ENCODE results near the gene TMEM167B.
A peak's percentile ranks its signal among the peaks of the same experiment; 100 is the strongest.

TMEM167B gene

DNA sequence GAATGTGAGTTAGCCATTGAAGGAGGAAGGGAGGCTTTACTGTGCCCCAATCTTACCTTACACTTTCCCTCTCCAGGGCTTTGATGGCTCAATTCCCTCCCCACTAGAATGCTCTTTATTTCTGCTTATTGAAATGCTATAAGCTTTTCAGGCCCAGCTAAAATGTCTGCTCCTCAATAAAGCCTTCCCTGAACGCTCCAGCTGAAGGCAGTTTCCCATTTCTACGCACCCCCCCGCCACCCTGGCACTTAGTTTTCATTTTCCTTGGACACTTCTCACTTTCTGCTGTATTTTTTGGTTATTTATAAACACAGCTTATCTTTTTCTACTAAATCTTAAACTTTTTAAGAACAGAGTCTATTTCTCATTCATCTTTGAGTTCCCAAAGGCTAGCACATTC lies 7.1 kb upstream of the TMEM167B start:
- DNase-seq = no peak

DNA sequence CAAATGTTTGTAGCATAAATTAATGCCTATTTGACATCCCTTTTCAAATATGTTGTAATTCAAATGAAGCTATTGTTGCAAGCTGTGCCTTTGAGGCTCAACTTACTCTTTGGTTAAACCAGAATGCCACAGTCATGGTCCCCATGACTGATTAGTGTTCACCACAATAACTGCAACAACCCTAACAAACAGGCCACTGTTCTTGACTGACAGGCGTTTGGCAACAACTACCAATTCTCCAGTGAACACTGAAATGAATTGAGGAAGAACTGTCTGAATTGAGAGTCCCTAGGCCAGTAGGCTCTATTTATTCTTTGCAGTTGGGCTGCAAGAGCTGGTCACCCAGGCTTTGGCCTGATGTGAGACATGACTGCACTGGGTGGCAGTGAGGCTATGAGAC lies 6.6 kb upstream of the TMEM167B start:
- no peak for DNase-seq

DNA sequence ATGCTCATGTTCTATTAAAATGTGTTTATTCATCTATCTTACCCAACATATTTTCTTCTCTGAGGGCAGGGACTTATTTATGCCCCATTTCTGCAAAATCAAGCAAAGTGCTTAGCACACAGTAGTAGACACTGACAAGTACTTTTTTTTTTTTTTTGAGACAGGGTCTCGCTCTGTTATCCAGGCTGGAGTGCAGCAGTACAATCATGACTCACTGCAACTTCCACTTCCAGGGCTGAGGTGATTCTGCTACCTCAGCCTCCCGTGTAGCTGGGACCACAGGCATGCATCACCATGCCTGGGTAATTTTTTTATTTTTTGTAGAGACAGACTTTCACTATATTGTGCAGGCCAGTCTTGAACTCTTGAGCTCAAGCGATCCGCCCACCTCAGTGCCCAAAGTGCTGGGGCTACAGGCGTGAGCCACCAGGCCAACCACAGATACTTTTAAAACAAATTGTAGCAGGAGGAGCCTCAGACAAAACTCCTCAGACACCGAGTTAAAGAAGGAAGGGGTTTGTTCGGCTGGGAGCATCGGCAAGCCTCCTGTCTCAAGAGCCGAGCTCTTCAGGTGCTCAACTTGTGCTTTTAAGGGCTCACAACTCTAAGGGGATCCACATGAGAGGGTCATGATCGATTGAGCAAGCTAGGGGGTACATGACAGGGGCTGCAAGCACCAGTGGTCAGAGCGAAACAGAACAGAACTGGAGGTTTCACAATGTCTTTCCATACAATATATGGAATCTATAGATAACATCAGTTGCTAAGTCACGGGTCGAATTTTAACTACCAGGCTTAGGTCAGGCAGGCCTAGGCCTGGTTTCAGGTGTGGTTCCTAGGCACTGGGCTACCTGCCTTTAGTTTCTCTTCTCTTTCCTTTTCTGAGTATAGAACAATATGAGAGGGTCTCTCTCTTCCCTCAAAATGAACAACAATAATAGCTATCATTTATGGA lies 5.7 kb upstream of the TMEM167B start:
- no peak for DNase-seq

DNA sequence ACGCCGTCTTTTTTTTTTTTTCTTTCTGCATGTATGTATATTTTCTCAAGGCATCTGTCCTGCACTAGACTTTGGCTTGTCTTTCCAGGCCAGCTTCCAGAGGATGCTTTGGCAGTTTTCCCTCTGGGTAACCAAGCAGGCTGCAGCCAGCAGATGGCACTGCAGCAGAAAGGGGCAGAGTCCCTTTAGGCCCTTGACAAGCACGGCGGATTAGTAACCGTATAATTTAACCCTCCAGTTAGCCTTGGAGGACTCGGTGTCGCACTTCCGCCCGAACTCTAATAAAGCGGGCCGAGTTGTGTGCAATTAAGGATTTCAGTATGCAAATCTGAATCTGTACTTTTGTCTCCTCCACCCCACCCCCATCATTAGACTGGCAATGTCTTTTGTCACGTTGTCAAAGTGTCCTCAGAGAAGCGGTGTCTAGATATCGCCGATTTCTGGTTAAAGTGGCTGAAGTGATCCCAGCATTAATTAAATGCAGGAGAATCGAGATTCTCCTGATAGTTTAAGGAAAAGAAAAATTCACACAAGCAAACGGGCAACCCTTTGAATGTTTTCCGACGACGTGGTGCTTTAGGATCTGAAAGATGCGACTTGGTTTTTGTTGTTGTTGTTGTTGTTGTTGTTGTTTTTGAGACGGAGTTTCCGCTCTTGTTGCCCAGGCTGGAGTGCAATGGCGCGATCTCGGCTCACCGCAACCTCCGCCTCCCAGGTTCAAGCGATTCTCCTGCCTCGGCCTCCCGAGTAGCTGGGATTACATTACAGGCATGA lies 1.1 kb upstream of the TMEM167B start:
- DNase-seq = peak; percentile 34

DNA sequence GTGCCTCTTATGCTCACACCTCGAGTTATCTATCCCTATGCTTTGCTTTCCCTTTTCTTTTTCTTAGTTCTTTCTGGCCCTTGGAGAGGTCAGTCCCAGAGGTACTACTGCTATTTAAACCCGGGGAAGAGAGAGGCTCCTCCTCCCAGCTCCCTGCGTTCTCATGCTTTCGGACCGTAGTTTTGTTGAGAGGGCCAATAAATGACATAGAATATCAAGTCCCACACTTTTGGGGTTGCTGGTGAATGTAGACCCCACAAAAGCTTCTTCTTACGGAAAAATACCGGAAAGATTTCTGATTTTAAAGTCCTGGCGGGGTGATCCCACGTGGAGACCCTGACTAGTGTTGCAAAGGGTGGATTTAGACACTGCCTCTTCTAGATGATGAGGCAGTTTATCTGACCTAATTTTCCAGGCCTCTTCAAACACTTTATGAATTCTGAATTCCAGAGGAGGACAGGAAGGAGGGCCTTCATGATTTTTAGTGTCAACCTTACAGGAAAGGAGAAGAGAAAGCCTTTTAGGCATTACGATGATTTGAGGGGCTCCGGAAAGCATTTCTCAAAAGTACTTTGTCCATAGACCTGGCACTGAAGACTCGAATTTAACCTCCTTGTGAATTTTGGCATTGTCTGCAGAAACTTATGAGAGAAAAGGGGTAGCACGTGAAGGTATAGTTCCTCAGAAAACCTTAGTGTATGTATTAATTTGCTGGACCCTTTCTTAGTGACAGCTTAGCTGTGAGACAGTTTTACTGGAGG lies 694 bp downstream of the TMEM167B start:
- DNase-seq = no peak

DNA sequence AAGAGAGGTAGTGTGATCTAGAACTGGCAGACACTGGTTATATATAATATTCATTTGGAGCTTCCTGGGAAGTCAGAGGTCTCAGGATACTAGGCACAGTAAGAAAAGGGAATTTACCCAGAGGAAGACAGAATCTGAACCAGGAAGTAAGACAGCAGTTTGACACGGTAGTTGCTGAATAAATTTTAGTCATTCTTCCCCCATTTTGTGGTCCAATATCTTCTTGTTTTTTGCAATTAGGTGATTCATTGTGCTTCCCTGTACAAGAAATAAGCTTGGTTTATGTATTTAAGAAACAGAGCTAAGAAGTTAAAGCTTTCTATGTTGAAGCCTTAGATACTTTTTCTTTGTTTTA lies 1.3 kb downstream of the TMEM167B start:
- DNase-seq = no peak

DNA sequence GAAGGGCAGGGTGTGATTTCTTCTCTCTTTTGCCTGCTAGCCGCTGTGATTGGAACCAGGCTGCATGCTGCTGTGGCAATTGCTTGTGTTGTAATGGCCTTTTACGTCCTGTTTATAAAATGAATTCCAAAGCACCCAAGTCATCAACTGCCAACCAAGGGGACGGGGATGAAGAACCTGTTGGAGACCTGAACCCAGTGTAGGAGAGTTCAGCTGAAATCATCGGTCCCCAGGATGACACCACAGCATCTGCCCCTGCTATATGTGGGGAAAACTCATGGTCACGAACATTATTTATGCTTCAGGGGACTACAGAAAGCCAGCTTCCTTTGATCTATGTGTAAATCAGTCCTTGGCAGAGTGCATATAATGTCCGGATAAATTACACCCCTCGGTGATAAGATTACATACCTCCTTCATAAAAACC lies 3.8 kb downstream of the TMEM167B start:
- no peak for DNase-seq

DNA sequence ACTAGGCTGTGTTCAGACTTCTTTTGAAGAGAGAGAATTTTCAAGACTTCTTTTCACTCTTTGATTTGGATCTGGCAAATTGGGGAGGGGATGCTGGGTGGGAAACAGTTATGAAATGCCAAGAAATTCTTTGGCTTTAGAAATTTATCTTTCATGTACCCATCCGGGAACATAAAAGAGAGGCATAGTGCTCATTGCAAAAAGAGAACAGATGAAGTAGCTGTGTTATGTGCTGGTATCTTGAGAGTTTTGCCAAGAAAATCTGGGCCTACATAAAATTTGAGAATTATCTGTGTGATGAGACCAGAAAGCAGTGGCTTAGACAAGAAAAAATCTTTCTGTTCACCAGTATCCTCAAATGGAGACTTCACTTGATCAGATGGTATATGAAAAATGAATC lies 4.3 kb downstream of the TMEM167B start:
- no peak for DNase-seq

DNA sequence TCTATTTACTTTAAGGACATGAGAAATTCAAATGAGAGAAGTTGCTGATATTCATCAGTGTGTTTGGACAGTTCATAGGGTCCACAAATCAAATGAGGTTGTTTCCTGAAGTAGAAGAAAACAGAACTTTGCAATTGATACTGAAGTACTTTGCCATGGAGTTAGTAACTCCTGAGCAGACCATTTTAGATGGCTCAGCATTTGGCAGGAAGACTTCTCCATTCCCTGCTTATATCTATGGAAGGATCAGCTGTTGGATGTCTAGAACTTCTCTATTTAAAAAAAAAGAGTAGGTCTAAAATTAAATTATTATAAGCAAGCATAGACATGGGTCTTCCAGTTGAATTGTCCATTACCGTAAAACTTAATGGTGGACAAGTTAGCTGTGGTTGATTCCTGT lies 5.1 kb downstream of the TMEM167B start:
- no peak for DNase-seq

DNA sequence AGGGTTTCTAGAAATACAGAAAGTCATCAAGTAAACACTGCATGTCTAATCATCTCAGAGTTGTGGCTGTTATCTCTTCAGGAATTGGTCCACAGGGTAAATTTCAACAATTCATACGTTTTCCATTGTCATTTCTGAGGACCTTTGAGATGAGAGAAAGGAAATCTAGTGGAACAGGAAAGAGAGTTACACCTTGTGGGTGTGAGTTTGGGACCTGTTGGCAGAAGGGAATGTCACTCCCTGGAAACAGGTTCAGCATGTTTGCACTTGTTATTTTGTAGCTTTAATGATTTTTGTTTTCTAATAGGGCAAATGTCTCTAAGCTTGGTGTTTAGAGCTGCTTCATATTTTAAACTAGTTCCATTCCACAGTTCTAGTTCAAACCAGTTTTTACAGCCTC lies 5.6 kb downstream of the TMEM167B start:
- DNase-seq = no peak

DNA sequence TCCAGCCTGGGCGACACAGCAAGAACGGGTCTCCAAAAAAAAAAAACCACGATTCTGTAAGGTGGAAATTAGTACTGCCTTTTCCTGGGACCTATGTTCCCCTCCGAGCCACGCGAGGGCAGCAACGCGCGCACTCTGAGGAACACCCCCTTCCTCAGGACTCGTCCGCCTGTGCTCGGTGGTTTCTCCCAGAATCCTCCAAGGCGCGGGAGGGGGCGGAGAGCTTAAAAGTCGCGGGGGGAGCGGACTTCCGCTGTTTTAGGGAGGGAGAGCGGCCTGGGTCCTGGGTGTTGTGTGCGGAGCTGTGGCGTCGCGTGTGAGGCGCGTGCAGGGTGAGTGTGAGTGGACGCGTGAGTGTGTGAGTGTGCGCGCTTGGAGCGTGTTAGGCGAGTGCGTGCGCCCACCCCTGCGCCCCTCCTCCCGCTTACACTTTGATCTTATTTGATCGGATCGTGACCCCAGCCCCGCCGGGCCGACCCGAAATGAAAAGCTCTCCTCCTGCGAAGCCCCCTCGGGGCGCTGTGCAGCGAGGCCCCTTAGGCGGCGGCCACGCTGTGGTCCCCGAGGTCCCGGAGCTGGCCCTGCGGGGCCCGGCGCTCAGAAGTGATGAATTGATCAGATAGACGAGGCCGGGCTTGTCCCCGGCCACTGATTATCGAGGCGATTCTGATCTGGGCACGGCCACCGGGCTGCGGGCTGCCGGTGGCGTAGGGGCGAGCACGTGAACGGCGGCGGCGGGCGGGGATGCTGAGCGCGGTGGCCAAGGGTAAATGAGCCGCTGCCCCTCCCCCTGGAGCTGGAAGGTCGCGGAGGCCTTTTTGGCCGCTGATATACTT lies 9.6 kb downstream of the TMEM167B start:
- DNase-seq = peak; percentile 59

DNA sequence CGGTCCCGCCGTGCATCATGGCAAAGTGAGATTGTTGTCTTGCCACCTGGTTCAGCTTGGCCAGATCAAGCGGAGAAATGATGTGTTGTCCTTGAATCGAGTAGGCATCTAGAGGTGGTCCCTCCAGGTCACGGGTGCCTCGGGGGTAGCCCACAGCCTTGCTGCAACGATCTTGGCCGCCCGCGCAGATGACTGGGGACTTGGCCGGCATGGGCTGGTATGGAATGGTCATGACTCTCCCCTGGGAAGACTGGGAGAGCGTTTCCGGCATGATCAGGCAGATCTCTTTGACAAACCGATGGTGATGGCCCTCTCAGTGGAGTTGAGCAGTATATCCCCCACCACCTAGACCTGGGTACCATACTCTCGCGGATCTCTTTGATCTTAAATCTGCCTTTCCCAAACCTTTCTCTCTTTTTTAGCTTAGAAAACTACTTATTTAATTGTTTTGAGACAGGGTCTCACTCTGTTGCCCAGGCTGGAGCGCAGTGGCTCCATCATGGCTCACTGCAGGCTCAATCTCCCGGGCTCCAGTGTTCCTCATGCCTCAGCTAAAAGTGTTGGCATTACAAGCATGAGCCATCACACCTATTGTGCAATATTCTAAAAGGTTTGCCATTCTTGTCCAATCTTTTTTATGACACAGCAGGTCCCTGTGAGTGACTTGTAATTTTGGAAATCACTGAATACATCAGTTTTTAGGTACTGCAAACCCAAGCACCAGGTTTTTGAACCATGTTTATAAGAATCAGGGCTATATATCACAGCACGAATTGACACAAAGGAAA lies 14.0 kb downstream of the TMEM167B start:
- no peak for DNase-seq

DNA sequence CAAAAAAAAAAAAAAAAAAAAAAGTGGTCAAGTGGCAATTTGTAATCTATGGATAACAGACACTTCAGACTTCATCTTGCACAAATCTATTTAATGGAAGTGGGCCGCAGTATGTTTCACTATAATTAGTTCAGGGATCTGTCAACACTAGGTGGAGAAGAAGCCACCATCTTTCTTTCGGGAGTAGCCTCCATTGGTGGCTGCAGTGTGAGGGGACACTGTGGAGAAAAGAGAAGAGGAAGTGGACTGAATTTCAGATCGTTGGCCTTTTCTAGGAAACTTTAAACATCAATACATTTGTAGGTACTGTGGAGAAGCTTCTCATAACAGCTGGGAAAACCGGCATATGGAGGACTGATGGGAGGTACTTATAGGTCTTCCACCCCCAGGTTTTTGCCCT lies 15.3 kb downstream of the TMEM167B start:
- DNase-seq = no peak

DNA sequence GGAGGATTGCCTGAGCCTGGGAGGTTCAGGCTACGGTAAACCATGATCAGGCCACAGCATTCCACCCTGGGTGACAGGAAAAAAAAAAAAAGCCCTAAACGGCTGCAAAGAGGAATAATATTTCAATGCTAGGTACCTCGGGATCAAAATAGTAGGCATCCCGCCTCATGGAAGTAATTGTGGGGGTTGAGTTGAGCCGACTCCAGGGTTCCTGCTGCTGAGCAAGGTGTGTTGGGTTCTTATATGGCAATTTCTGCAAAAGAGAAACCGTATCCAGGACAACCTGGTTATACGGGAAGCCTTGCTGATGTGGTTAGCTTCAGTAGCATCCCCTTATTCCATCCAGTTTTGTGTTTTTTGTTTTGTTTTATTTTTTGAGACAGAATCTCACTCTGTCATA lies 17.2 kb downstream of the TMEM167B start:
- DNase-seq = no peak

DNA sequence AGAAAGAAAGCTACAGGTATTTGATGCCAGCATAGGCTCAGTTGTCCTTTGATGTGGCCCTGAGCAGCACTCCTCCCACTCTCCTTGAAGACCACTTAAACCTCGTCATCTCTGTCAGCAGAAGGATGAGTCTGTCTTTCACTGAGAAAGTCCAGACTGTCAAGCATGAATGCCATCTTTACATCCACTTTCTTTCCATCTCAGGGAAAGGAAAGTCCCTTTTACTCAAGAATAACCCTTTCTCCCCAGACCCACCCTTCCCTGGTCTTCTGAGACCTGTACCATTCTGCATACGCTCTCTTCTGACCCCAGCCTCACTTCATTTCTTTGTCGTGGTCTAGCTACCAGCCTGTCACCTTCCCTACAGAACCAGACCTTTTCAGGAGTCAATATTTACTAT lies 19.3 kb downstream of the TMEM167B start:
- DNase-seq = no peak

DNA sequence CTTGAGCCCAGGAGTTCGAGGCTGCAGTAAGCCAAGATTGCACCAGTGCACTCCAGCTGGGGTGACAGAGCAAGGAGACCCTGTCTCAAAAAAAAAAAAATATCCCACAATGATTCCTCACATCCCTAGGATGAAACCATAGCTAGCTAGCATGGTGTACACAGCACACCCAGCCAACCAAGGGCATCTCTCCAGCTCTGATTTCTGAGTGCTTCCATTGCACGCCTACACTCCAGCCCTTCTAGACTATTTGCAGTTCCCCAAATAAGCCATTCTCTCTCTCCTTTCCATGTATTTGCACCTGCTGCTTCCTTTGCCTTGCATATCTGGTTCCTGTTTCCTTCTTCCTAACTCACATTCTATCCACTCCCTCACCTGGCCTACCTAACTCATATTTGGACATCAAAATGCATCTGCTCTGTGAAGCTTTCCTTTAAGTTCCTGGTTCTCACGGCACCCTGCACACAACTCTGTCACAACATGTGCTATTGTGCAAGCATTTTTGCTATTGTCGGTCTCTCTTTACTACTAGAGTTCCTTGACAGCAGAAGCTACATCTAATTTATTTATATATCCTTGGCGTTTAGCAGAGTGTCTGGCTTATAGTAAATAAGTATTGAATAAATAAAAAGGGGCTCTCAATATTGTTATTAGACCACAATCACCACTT lies 21.0 kb downstream of the TMEM167B start:
- DNase-seq = no peak

DNA sequence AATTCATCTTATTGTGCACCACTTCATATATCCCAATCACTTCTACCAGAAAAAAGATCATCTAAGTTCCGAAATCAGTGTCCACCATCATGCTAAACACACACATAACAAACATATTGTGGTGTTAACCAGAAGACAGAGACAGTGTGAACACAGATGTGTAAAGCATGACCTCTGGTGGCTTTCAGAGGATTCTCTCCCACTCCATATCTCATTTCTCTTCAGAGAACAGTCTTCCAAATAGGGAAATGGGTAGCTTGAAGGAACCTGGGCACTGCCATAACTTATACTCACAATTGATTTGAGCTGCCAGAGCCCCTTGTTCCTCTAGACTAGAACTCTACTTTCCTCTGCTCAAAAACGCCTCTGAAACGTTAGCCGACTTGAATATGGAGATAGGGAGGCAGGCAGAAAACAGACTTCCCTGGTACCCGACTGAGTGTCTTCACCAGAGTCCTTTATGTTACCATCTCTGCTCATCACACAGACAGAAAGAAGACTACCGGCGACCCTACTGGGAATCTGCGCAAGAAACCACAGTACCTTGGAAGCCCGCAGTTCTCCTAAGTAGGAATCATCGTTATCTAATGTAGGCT lies 21.6 kb downstream of the TMEM167B start:
- DNase-seq = no peak

DNA sequence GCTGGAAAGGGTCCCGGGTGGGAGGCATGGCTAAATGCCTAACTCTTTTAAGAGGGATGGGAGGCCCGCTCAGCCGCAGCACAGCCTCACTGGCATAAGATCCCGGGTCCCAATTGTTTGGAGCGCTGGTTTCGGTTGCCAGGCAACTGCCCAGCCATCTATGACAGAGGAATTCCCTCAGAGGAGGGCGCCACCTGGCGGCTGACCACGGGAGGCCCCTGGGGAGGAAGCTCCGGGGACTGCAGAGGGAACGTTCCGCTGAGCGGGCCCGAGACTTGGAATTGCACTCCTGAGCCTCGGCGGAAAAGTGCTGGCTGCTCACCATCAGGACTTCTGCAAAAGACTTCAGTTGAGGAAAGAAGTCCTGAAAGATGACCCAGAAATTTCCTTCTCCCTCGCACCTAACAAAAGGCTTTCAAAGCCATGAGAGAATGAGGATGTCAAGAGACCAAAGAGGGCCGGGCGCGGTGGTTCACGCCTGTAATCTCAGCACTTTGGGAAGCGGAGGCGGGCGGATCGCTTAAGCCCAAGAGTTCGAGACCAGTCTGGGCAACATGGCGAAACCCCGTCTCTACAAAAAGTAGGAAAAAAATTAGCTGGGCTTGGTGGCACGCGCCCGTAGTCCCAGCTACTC lies 22.2 kb downstream of the TMEM167B start:
- DNase-seq = peak; percentile 67

DNA sequence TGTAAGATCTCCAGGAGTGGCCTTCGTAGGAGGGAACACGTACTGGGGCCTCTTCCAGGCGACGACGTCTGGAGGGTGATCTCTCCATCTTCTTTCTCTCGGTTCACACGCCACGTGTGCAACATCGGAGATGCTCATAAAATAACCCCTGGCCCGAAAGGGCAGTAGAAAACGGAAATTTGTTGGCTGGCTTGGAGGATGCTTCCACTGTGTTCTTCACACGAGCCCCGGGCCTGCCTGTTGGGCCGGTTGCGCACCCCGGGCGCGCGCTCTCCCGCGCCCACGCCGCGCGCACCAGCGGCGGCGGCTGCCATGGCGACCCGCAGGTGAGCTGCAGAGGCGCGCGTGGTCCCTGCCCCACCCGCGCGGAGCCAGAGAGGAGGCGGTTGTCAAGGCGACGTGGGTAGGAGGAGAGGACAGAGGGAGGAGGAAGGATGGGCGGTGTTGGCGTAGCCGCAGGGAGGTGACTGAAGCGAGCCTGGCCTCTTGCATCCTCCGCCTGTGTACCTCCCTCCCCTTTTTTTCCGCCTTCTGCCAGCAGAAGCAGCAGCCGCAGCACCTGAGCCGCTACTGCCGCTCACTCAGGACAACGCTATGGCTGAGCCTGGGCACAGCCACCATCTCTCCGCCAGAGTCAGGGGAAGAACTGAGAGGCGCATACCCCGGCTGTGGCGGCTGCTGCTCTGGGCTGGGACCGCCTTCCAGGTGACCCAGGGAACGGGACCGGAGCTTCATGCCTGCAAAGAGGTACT lies 23.2 kb downstream of the TMEM167B start, which contains the start of gene ELAPOR1:
Gene ELAPOR1, plus strand, starts transcription at position 526 of the 752 bp plus-strand sequence. Its CDS starts 69 bp downstream, at position 595.
- peak; percentile 19 for DNase-seq
